Panc1 (cell line): Measurements from ENCODE around the gene NHS. TPM values are rescaled to one million over a fixed set of nuclear protein-coding genes. Genes with fewer than 3 reads are reported as not detected.

ENCODE experiments used
- ATAC-seq: fragments of 200-7000 bp; cut with Tn5 transposase; 2 replicates; pipeline ENCODE4 v1.9.1; 2020; ENCODE audit warnings: mild to moderate bottlenecking, moderate library complexity
- BruUV-seq: library from RNA; stranded (reverse); fragments of 400-500 nt; replicated peaks from 2 replicates; lab custom pipeline; 2021; lab: Mats Ljungman, UMichigan
- CTCF ChIA-PET: fragments of 300-600 bp; sonication (Branson Sonifier 250); formaldehyde crosslinking; loops from one replicate; lab custom pipeline; 2022; ENCODE audit warnings: antibody characterized with exemption; lab: Charles Lee
- POLR2A ChIA-PET: fragments of 300-600 bp; sonication (Branson Sonifier 250); formaldehyde crosslinking; loops from one replicate; lab custom pipeline; 2022; ENCODE audit warnings: antibody characterized with exemption; lab: Charles Lee
- DNase-seq: peaks from one replicate; pipeline ENCODE4 v3.0.0-alpha.2; 2010; ENCODE audit warnings: low read depth, low spot score
- H3K27ac ChIP-seq: 2 replicates; pipeline ENCODE4 v1.5.1; 2011; ENCODE audit warnings: mild to moderate bottlenecking, low read length, inconsistent platforms
- H3K27me3 ChIP-seq: fragments of 200-500 bp; sonication (Bioruptor generic); 2 replicates; pipeline ENCODE4 v1.6.0; 2014; ENCODE audit warnings: low read length, inconsistent platforms; ENCODE audit not compliant: control insufficient read depth, insufficient read depth
- H3K36me3 ChIP-seq: fragments of 200-500 bp; sonication (Bioruptor generic); 2 replicates; pipeline ENCODE4 v1.5.1; 2014; ENCODE audit warnings: inconsistent platforms, mild to moderate bottlenecking, low read length, moderate library complexity; ENCODE audit not compliant: control insufficient read depth, insufficient read depth
- H3K4me1 ChIP-seq: 2 replicates; pipeline ENCODE4 v1.5.1; 2011; ENCODE audit warnings: inconsistent platforms, mild to moderate bottlenecking, low read length, moderate library complexity; ENCODE audit not compliant: control insufficient read depth, insufficient read depth
- H3K4me3 ChIP-seq, 2 experiments: 2 replicates each; pipeline ENCODE4 v1.5.1; 2011 to 2012; ENCODE audit warnings: low read depth in 2 of 2, low read length in 2 of 2, mild to moderate bottlenecking in 2 of 2, inconsistent platforms in 1 of 2, moderate library complexity in 1 of 2
- H3K9me3 ChIP-seq: fragments of 200-500 bp; sonication (Bioruptor generic); 2 replicates; pipeline ENCODE4 v1.5.1; 2014; ENCODE audit warnings: low read depth, mild to moderate bottlenecking, inconsistent platforms, low read length, moderate library complexity; ENCODE audit not compliant: control insufficient read depth, insufficient read depth
- POLR2AphosphoS5 ChIP-seq: IDR thresholded peaks from 2 replicates; pipeline ENCODE4 v1.6.1; 2012; ENCODE audit warnings: mild to moderate bottlenecking, low read depth, low read length, moderate library complexity
- SIN3A ChIP-seq: IDR thresholded peaks from 2 replicates; pipeline ENCODE4 v1.6.1; 2012; ENCODE audit warnings: low read depth, mild to moderate bottlenecking, low read length, moderate library complexity, borderline replicate concordance; ENCODE audit not compliant: insufficient read depth
- TCF7L2 ChIP-seq: IDR thresholded peaks from 2 replicates; pipeline ENCODE4 v1.6.1; 2011; ENCODE audit warnings: mild to moderate bottlenecking, low read depth, low read length, inconsistent platforms
- in situ Hi-C: cut with HindIII; loops from 2 replicates; pipeline ENCODE4 v1.10.0; 2016; ENCODE audit warnings: low sequenced_read_pairs, low pct_unique_long_range_greater_than_20kb
- intact Hi-C: fragments of 100-400 bp; cut with micrococcal nuclease; formaldehyde crosslinking; loops from one replicate; pipeline ENCODE4 v1.10.0; 2022; ENCODE audit not compliant: unreplicated experiment
- total RNA-seq: library from RNA; stranded (reverse); gene quantifications from one replicate; pipeline ENCODE4 v1.2.1, GENCODE V29; 2021; ENCODE audit not compliant: unreplicated experiment
- TF ChIP-seq, protein P1 (sequence below), 2 experiments: IDR thresholded peaks; 2 replicates each; pipeline ENCODE4 v1.6.1; 2011 to 2012; ENCODE audit warnings: low read depth in 2 of 2, control low read depth in 1 of 2, low read length in 1 of 2, mild to moderate bottlenecking in 1 of 2, moderate library complexity in 1 of 2; ENCODE audit not compliant: insufficient read depth in 1 of 2
- TF ChIP-seq, protein P2 (sequence below): fragments of 450-650 bp; IDR thresholded peaks from 2 replicates; pipeline ENCODE4 v1.5.1; 2017; ENCODE audit warnings: mild to moderate bottlenecking

The NHS gene
- total RNA-seq, 1 experiment from 2014 or later, result 0.80 TPM

GRCh38 chrX:17425136-17425535, 50.1 kb downstream of the NHS start:
- Histone ChIP-seq H3K4me1 (no peaks in the 10 kb centered on the region), H3K9me3 (no peaks in the 10 kb centered on the region), H3K4me3 (no peak overlapping the region), H3K27me3 (no peaks in the 10 kb centered on the region), H3K36me3 (no peaks in the 10 kb centered on the region), H3K27ac (no peak overlapping the region)
- ChIA-PET CTCF (no interaction called here), POLR2A (no interaction called here)
- ATAC-seq (no peak), DNase-seq (no peak)
- intact Hi-C loops (no loop called here), in situ Hi-C loops (no loop called here)
- BruUV-seq, result no TSS peak
- no peak for TF ChIP-seq SIN3A
- TF ChIP-seq, protein P1, sequence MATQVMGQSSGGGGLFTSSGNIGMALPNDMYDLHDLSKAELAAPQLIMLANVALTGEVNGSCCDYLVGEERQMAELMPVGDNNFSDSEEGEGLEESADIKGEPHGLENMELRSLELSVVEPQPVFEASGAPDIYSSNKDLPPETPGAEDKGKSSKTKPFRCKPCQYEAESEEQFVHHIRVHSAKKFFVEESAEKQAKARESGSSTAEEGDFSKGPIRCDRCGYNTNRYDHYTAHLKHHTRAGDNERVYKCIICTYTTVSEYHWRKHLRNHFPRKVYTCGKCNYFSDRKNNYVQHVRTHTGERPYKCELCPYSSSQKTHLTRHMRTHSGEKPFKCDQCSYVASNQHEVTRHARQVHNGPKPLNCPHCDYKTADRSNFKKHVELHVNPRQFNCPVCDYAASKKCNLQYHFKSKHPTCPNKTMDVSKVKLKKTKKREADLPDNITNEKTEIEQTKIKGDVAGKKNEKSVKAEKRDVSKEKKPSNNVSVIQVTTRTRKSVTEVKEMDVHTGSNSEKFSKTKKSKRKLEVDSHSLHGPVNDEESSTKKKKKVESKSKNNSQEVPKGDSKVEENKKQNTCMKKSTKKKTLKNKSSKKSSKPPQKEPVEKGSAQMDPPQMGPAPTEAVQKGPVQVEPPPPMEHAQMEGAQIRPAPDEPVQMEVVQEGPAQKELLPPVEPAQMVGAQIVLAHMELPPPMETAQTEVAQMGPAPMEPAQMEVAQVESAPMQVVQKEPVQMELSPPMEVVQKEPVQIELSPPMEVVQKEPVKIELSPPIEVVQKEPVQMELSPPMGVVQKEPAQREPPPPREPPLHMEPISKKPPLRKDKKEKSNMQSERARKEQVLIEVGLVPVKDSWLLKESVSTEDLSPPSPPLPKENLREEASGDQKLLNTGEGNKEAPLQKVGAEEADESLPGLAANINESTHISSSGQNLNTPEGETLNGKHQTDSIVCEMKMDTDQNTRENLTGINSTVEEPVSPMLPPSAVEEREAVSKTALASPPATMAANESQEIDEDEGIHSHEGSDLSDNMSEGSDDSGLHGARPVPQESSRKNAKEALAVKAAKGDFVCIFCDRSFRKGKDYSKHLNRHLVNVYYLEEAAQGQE (IDR thresholded peaks at IDR 0.05; ENCODE audit: insufficient read depth in 1 of 2, low read depth in 2 of 2, low read length in 1 of 2), result no peak
- TF ChIP-seq, protein P2, sequence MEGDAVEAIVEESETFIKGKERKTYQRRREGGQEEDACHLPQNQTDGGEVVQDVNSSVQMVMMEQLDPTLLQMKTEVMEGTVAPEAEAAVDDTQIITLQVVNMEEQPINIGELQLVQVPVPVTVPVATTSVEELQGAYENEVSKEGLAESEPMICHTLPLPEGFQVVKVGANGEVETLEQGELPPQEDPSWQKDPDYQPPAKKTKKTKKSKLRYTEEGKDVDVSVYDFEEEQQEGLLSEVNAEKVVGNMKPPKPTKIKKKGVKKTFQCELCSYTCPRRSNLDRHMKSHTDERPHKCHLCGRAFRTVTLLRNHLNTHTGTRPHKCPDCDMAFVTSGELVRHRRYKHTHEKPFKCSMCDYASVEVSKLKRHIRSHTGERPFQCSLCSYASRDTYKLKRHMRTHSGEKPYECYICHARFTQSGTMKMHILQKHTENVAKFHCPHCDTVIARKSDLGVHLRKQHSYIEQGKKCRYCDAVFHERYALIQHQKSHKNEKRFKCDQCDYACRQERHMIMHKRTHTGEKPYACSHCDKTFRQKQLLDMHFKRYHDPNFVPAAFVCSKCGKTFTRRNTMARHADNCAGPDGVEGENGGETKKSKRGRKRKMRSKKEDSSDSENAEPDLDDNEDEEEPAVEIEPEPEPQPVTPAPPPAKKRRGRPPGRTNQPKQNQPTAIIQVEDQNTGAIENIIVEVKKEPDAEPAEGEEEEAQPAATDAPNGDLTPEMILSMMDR, result no peak
- no peak for TF ChIP-seq POLR2AphosphoS5
- no peak for TF ChIP-seq TCF7L2

DNA sequence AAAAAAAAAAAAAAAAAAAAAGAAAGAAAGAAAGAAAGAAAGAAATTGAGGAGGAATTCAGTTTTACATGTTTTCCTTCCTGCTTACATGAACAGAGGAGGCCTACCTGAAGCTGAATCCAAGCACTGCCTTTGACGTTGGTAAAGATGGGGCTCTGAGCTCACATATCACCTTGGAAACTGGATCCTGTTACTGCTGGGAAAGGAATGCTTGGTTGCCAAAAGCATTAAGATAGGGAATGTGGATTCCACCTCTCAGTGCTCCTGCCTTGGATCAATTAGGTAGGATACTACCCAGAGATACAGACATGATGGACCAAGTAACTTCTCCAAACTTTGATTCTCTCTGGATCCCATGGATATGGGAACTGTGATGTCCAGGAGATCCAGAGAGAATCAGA, 50.6 kb downstream of the NHS start:
- ChIA-PET POLR2A (no interaction called here), CTCF (no interaction called here)
- Histone ChIP-seq H3K9me3 (no peaks in the 10 kb centered on the region), H3K27ac (no peak overlapping the region), H3K4me3 (no peak overlapping the region), H3K27me3 (no peaks in the 10 kb centered on the region), H3K36me3 (no peaks in the 10 kb centered on the region), H3K4me1 (no peaks in the 10 kb centered on the region)
- no peak for TF ChIP-seq SIN3A
- TF ChIP-seq, protein P1 (IDR thresholded peaks at IDR 0.05; ENCODE audit: insufficient read depth in 1 of 2, low read depth in 2 of 2, low read length in 1 of 2), result no peak
- TF ChIP-seq, protein P2, result no peak
- no peak for TF ChIP-seq TCF7L2
- TF ChIP-seq POLR2AphosphoS5, result no peak
- ATAC-seq, result no peak
- in situ Hi-C loops, result no loop called here
- no TSS peak for BruUV-seq
- DNase-seq, result no peak
- intact Hi-C loops, result no loop called here
